ENCODE data around the gene SPI1. TPM values are rescaled to one million over a fixed set of nuclear protein-coding genes. Genes with fewer than 3 reads are reported as not detected.

The SPI1 gene
- total RNA-seq, 1 experiment from 2014 or later, result 0.31 TPM

DNA sequence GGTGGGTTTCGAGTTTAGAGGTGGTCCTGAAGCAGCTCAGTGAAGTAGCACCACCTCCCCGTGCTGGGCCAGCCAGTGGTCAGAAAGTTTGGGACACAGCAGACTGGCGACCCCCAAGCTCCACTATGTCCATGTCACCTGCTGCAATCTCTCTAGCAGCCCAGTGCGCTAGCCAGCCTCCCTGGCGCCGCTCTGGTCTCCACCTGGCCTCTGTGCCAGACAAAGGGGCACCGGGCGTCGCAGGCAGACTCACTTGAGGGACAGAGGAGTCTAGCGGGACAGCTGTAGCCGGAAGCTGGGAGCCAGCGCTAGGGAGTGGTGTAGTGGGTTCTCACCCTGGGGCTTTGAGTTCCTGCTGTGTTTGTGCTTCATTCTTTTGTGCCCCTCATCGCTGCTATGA, 51.3 kb downstream of the SPI1 start:
- Histone ChIP-seq H3K27ac (ENCODE audit: low read length) (no peak overlapping the region), H3K36me3 (ENCODE audit: control insufficient read depth, insufficient read depth, low read length) (no peaks in the 10 kb centered on the region), H3K9me3 (ENCODE audit: control insufficient read depth, insufficient read depth, low read depth, low read length) (no peaks in the 10 kb centered on the region), H3K4me1 (ENCODE audit: control insufficient read depth, insufficient read depth, low read length) (no peaks in the 10 kb centered on the region), H3K27me3 (ENCODE audit: control insufficient read depth, insufficient read depth, low read length) (no peaks in the 10 kb centered on the region), H3K4me3 (ENCODE audit: low read depth in 2 of 2, low read length in 2 of 2) (no peak overlapping the region)
- no peak for ATAC-seq
- DNase-seq (ENCODE audit: low read depth, low spot score), result no peak
- intact Hi-C loops (cut with micrococcal nuclease; ENCODE audit: unreplicated experiment) (no loop called here), in situ Hi-C loops (cut with HindIII; ENCODE audit: low pct_unique_long_range_greater_than_20kb, low sequenced_read_pairs) (no loop called here)
- no TSS peak for BruUV-seq (replicated peaks)
- CTCF ChIA-PET, result no interaction called here
- POLR2A ChIA-PET, result no interaction called here
- no peak for TF ChIP-seq TCF7L2 (IDR thresholded peaks at IDR 0.05; ENCODE audit: low read depth, low read length)
- TF ChIP-seq, protein P1, sequence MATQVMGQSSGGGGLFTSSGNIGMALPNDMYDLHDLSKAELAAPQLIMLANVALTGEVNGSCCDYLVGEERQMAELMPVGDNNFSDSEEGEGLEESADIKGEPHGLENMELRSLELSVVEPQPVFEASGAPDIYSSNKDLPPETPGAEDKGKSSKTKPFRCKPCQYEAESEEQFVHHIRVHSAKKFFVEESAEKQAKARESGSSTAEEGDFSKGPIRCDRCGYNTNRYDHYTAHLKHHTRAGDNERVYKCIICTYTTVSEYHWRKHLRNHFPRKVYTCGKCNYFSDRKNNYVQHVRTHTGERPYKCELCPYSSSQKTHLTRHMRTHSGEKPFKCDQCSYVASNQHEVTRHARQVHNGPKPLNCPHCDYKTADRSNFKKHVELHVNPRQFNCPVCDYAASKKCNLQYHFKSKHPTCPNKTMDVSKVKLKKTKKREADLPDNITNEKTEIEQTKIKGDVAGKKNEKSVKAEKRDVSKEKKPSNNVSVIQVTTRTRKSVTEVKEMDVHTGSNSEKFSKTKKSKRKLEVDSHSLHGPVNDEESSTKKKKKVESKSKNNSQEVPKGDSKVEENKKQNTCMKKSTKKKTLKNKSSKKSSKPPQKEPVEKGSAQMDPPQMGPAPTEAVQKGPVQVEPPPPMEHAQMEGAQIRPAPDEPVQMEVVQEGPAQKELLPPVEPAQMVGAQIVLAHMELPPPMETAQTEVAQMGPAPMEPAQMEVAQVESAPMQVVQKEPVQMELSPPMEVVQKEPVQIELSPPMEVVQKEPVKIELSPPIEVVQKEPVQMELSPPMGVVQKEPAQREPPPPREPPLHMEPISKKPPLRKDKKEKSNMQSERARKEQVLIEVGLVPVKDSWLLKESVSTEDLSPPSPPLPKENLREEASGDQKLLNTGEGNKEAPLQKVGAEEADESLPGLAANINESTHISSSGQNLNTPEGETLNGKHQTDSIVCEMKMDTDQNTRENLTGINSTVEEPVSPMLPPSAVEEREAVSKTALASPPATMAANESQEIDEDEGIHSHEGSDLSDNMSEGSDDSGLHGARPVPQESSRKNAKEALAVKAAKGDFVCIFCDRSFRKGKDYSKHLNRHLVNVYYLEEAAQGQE (IDR thresholded peaks at IDR 0.05; ENCODE audit: insufficient read depth in 1 of 2, low read depth in 2 of 2, low read length in 1 of 2), result no peak
- TF ChIP-seq POLR2AphosphoS5 (IDR thresholded peaks at IDR 0.05; ENCODE audit: low read depth, low read length), result no peak
- TF ChIP-seq SIN3A (IDR thresholded peaks at IDR 0.05; ENCODE audit: borderline replicate concordance, insufficient read depth, low read depth, low read length), result no peak
- TF ChIP-seq, protein P2, sequence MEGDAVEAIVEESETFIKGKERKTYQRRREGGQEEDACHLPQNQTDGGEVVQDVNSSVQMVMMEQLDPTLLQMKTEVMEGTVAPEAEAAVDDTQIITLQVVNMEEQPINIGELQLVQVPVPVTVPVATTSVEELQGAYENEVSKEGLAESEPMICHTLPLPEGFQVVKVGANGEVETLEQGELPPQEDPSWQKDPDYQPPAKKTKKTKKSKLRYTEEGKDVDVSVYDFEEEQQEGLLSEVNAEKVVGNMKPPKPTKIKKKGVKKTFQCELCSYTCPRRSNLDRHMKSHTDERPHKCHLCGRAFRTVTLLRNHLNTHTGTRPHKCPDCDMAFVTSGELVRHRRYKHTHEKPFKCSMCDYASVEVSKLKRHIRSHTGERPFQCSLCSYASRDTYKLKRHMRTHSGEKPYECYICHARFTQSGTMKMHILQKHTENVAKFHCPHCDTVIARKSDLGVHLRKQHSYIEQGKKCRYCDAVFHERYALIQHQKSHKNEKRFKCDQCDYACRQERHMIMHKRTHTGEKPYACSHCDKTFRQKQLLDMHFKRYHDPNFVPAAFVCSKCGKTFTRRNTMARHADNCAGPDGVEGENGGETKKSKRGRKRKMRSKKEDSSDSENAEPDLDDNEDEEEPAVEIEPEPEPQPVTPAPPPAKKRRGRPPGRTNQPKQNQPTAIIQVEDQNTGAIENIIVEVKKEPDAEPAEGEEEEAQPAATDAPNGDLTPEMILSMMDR (IDR thresholded peaks at IDR 0.05), result no peak

DNA sequence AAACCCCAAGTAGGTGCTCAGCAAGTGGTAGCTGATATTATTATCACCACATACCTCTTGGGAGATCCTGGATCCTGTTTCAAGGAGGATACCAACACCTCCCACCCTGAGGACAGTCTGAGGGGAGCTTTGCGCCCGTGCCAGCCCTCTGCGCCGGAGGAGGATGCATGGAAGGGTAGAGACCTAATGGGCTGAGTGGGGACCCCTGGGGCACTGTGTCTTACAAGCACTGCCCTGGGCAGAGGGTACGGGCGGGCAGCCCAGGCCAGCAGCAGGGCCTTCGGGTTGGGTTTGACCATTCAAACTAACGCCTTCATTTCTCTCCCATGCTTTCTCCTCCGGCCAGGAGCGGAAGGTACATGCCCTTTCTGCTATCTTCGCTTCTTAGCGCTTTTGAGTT, 52.1 kb downstream of the SPI1 start:
- no peak for DNase-seq (ENCODE audit: low read depth, low spot score)
- no peak overlapping the region for H3K4me3 ChIP-seq (ENCODE audit: low read depth in 2 of 2, low read length in 2 of 2)
- intact Hi-C loops (cut with micrococcal nuclease; ENCODE audit: unreplicated experiment) (no loop called here), in situ Hi-C loops (cut with HindIII; ENCODE audit: low pct_unique_long_range_greater_than_20kb, low sequenced_read_pairs) (no loop called here)
- TF ChIP-seq SIN3A (IDR thresholded peaks at IDR 0.05; ENCODE audit: borderline replicate concordance, insufficient read depth, low read depth, low read length), result no peak
- TF ChIP-seq, protein P2 (IDR thresholded peaks at IDR 0.05), result no peak
- no peak for TF ChIP-seq TCF7L2 (IDR thresholded peaks at IDR 0.05; ENCODE audit: low read depth, low read length)
- TF ChIP-seq, protein P1 (IDR thresholded peaks at IDR 0.05; ENCODE audit: insufficient read depth in 1 of 2, low read depth in 2 of 2, low read length in 1 of 2), result no peak
- TF ChIP-seq POLR2AphosphoS5 (IDR thresholded peaks at IDR 0.05; ENCODE audit: low read depth, low read length), result no peak
- ATAC-seq, result no peak
- no peaks in the 10 kb centered on the region for H3K36me3 ChIP-seq (ENCODE audit: control insufficient read depth, insufficient read depth, low read length)
- ChIA-PET POLR2A (no interaction called here), CTCF (no interaction called here)
- H3K4me1 ChIP-seq (ENCODE audit: control insufficient read depth, insufficient read depth, low read length), result no peaks in the 10 kb centered on the region
- H3K9me3 ChIP-seq (ENCODE audit: control insufficient read depth, insufficient read depth, low read depth, low read length), result no peaks in the 10 kb centered on the region
- H3K27me3 ChIP-seq (ENCODE audit: control insufficient read depth, insufficient read depth, low read length), result no peaks in the 10 kb centered on the region
- no TSS peak for BruUV-seq (replicated peaks)
- H3K27ac ChIP-seq (ENCODE audit: low read length), result no peak overlapping the region
